Trophoblast cell (in vitro differentiated cells and primary cell): ENCODE data around the gene CNBD2.
"Not testable (repeated sequence)": the region's sequence is repeated elsewhere in the genome, so short reads cannot be mapped to it uniquely, and the experiment has no call there.

Source experiments
- DNase-seq, 2 donors: peaks; one replicate each; pipeline ENCODE4 v3.0.0-alpha.2; 2016
- H2AFZ ChIP-seq: 2 replicates; pipeline ENCODE4 v1.6.1; 2013; ENCODE audit warnings: low read length, moderate library complexity, mild to moderate bottlenecking; ENCODE audit not compliant: insufficient read depth, poor library complexity
- H2AK5ac ChIP-seq: 2 replicates; pipeline ENCODE4 v1.6.1; 2013; ENCODE audit warnings: mild to moderate bottlenecking, low read length
- H2BK120ac ChIP-seq: 2 replicates; pipeline ENCODE4 v1.6.1; 2013; ENCODE audit warnings: low read length, mild to moderate bottlenecking, moderate library complexity; ENCODE audit not compliant: insufficient read depth, poor library complexity
- H2BK12ac ChIP-seq: 2 replicates; pipeline ENCODE4 v1.6.1; 2013; ENCODE audit warnings: mild to moderate bottlenecking, low read length, moderate library complexity
- H2BK5ac ChIP-seq: 2 replicates; pipeline ENCODE4 v1.6.1; 2013; ENCODE audit warnings: low read length, low read depth, moderate library complexity, mild to moderate bottlenecking; ENCODE audit not compliant: poor library complexity
- H3K14ac ChIP-seq: 2 replicates; pipeline ENCODE4 v1.6.1; 2013; ENCODE audit warnings: mild to moderate bottlenecking, low read length
- H3K18ac ChIP-seq: 2 replicates; pipeline ENCODE4 v1.6.1; 2013; ENCODE audit warnings: mild to moderate bottlenecking, low read length
- H3K23ac ChIP-seq: 2 replicates; pipeline ENCODE4 v1.6.1; 2013; ENCODE audit warnings: low read length
- H3K27ac ChIP-seq: 2 replicates; pipeline ENCODE4 v1.5.1; 2013; ENCODE audit warnings: low read depth, mild to moderate bottlenecking, inconsistent platforms, low read length, moderate library complexity
- H3K27me3 ChIP-seq: 2 replicates; pipeline ENCODE4 v1.6.1; 2013; ENCODE audit warnings: inconsistent platforms, mild to moderate bottlenecking, low read length, moderate library complexity; ENCODE audit not compliant: insufficient read depth
- H3K36me3 ChIP-seq, 2 experiments: 1 replicate in 1 of 2; 2 replicates in 1 of 2; pipeline ENCODE4 v1.6.1; 2013; ENCODE audit warnings: low read length in 2 of 2, mild to moderate bottlenecking in 2 of 2, moderate library complexity in 1 of 2; ENCODE audit not compliant: insufficient read depth in 2 of 2, control insufficient read depth in 1 of 2
- H3K4ac ChIP-seq: 2 replicates; pipeline ENCODE4 v1.6.1; 2013; ENCODE audit warnings: low read depth, mild to moderate bottlenecking, low read length, moderate library complexity
- H3K4me1 ChIP-seq, 2 experiments: 1 replicate in 1 of 2; 2 replicates in 1 of 2; pipeline ENCODE4 v1.6.1; 2013; ENCODE audit warnings: low read length in 2 of 2, mild to moderate bottlenecking in 2 of 2, moderate library complexity in 1 of 2; ENCODE audit not compliant: insufficient read depth in 2 of 2, control insufficient read depth in 1 of 2
- H3K4me2 ChIP-seq: 2 replicates; pipeline ENCODE4 v1.6.1; 2013; ENCODE audit warnings: inconsistent platforms, mild to moderate bottlenecking, low read length, moderate library complexity
- H3K4me3 ChIP-seq: 2 replicates; pipeline ENCODE4 v1.5.1; 2013; ENCODE audit warnings: mild to moderate bottlenecking, low read depth, low read length, inconsistent platforms
- H3K79me1 ChIP-seq: one replicate; pipeline ENCODE4 v1.6.1; 2013; ENCODE audit warnings: low read length
- H3K79me2 ChIP-seq: 2 replicates; pipeline ENCODE4 v1.6.1; 2013; ENCODE audit warnings: low read length, mild to moderate bottlenecking; ENCODE audit not compliant: control insufficient read depth, insufficient read depth, poor library complexity
- H3K9ac ChIP-seq: 2 replicates; pipeline ENCODE4 v1.6.1; 2013; ENCODE audit warnings: mild to moderate bottlenecking, low read length
- H3K9me3 ChIP-seq: 2 replicates; pipeline ENCODE4 v1.6.1; 2013; ENCODE audit warnings: low read depth, mild to moderate bottlenecking, control low read depth, inconsistent platforms, low read length; ENCODE audit not compliant: insufficient read depth
- H4K12ac ChIP-seq: 2 replicates; pipeline ENCODE4 v1.6.1; 2013; ENCODE audit warnings: low read depth, mild to moderate bottlenecking, low read length, moderate library complexity
- H4K8ac ChIP-seq: 2 replicates; pipeline ENCODE4 v1.6.1; 2013; ENCODE audit warnings: low read depth, mild to moderate bottlenecking, low read length, moderate library complexity
- H4K91ac ChIP-seq: one replicate; pipeline ENCODE4 v1.6.1; 2013; ENCODE audit warnings: low read depth, mild to moderate bottlenecking, low read length, moderate library complexity
- WGBS: extraction: QIAGEN DNeasy Blood & Tissue Kit; methylation state at CpG from one replicate; pipeline ENCODE4 v1.1.7; 2013; ENCODE audit warnings: missing lambda C conversion rate; ENCODE audit not compliant: insufficient read length, insufficient coverage; ENCODE audit errors: extremely low coverage; 5-methylcytosine and 5-hydroxymethylcytosine counted together

The CNBD2 gene

GRCh38 chr20:35996492-35996891, 28.1 kb downstream of the CNBD2 start:
- not testable (repeated sequence) for H3K14ac ChIP-seq, H2BK12ac ChIP-seq, H3K79me2 ChIP-seq, H4K91ac ChIP-seq, H2BK5ac ChIP-seq, H4K8ac ChIP-seq, H3K9ac ChIP-seq, H2AFZ ChIP-seq, H3K4me3 ChIP-seq, H3K18ac ChIP-seq, H2BK120ac ChIP-seq, H2AK5ac ChIP-seq, H3K4ac ChIP-seq, H3K27ac ChIP-seq, H3K27me3 ChIP-seq, H3K23ac ChIP-seq, H3K4me2 ChIP-seq, DNase-seq, H4K12ac ChIP-seq, H3K36me3 ChIP-seq, H3K79me1 ChIP-seq, H3K4me1 ChIP-seq, H3K9me3 ChIP-seq
- WGBS: no CpG with 5 or more reads among the region's 8 CpGs

DNA sequence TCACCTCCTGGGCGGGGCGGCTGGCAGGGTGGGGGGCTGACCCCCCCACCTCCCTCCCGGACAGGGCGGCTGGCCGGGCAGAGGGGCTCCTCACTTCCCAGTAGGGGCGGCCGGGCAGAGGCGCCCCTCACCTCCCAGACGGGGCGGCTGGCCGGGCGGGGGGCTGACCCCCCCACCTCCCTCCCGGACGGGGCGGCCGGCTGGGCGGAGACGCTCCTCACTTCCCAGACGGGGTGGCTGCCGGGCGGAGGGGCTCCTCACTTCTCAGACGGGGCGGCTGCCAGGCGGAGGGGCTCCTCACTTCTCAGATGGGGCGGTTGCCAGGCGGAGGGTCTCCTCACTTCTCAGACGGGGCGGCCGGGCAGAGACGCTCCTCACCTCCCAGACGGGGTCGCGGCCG, 32.9 kb downstream of the CNBD2 start:
- not testable (repeated sequence) for H2BK12ac ChIP-seq, H2BK5ac ChIP-seq, H3K23ac ChIP-seq, H3K9me3 ChIP-seq, H4K8ac ChIP-seq, H3K79me2 ChIP-seq, H3K27me3 ChIP-seq, H3K4me3 ChIP-seq, H2BK120ac ChIP-seq, H3K4me2 ChIP-seq, H3K14ac ChIP-seq, H4K12ac ChIP-seq, H2AFZ ChIP-seq, H3K4ac ChIP-seq, H3K9ac ChIP-seq, H2AK5ac ChIP-seq, H3K27ac ChIP-seq, H3K18ac ChIP-seq, H3K79me1 ChIP-seq, H4K91ac ChIP-seq, H3K4me1 ChIP-seq, H3K36me3 ChIP-seq, DNase-seq
- WGBS: no CpG with 5 or more reads among the region's 34 CpGs

DNA sequence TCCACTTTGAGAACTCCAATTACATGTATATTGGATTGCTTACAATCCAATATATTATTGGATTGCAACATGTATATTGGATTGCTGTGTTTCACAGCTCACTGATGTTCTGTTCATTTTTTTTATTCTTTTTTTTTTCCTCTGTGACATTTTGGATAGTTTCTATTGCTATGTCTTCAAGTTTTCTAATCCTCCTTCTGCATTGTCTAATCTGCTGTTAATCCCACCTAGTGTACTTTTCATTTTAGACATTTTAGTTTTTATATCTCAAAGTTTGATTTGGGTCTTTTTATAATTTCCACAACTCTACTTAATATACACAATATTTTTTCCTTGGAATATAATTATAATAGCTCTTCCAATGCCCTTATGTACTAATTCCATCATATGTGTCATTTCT, 34.5 kb downstream of the CNBD2 start:
- Histone ChIP-seq H3K14ac (no peak overlapping the region), H2AK5ac (no peak overlapping the region), H3K36me3 (no peaks in the 10 kb centered on the region), H4K8ac (no peak overlapping the region), H2AFZ (no peak overlapping the region), H3K4me2 (no peak overlapping the region), H3K4me1 (no peaks in the 10 kb centered on the region), H3K27me3 (no peaks in the 10 kb centered on the region), H3K18ac (no peak overlapping the region), H3K23ac (no peak overlapping the region), H4K91ac (no peak overlapping the region), H3K4me3 (no peak overlapping the region), H3K79me2 (no peaks in the 10 kb centered on the region), H3K9me3 (peaks cover 7% of the 10 kb centered on the region), H3K9ac (no peak overlapping the region), H3K27ac (no peak overlapping the region), H2BK5ac (no peak overlapping the region), H4K12ac (no peak overlapping the region), H3K4ac (no peak overlapping the region), H2BK12ac (no peak overlapping the region), H3K79me1 (no peaks in the 10 kb centered on the region), H2BK120ac (no peak overlapping the region)
- DNase-seq: no peak

GRCh38 chr20:36004045-36004444, 35.7 kb downstream of the CNBD2 start:
- no CpG with 5 or more reads among the region's 1 CpG for WGBS
- H2BK12ac ChIP-seq: no peak overlapping the region
- peaks cover 7% of the 10 kb centered on the region for H3K9me3 ChIP-seq
- H3K9ac ChIP-seq: no peak overlapping the region
- H3K4ac ChIP-seq: no peak overlapping the region
- H3K4me2 ChIP-seq: no peak overlapping the region
- H3K14ac ChIP-seq: no peak overlapping the region
- no peak overlapping the region for H3K23ac ChIP-seq
- H3K79me1 ChIP-seq: no peaks in the 10 kb centered on the region
- H2BK120ac ChIP-seq: no peak overlapping the region
- no peak overlapping the region for H2BK5ac ChIP-seq
- no peak overlapping the region for H3K4me3 ChIP-seq
- H3K4me1 ChIP-seq: no peaks in the 10 kb centered on the region
- DNase-seq: no peak
- H3K79me2 ChIP-seq: no peaks in the 10 kb centered on the region
- H3K27ac ChIP-seq: no peak overlapping the region
- H4K8ac ChIP-seq: no peak overlapping the region
- H4K12ac ChIP-seq: no peak overlapping the region
- no peaks in the 10 kb centered on the region for H3K27me3 ChIP-seq
- H2AK5ac ChIP-seq: no peak overlapping the region
- no peak overlapping the region for H4K91ac ChIP-seq
- no peak overlapping the region for H3K18ac ChIP-seq
- no peaks in the 10 kb centered on the region for H3K36me3 ChIP-seq
- no peak overlapping the region for H2AFZ ChIP-seq
